ENCODE results near the gene ARVCF. TPM values are rescaled to one million over a fixed set of nuclear protein-coding genes. Genes with fewer than 3 reads are reported as not detected.

ARVCF gene
- total and polyA plus RNA-seq, 2 of the 8 experiments (the other 6 are each of a cell fraction or from before 2014, with no cell fraction given), result 31.0 to 43.2 TPM

GRCh38 chr22:20062766-20063083, 46.1 kb upstream of the ARVCF start (continued):
- TF ChIP-seq YY1 (IDR thresholded peaks at IDR 0.05; ENCODE audit: low read depth, low read length), result no peak
